ENCODE data around the gene NALF2. TPM values are rescaled to one million over a fixed set of nuclear protein-coding genes. Genes with fewer than 3 reads are reported as not detected.
A peak's percentile ranks its signal among the peaks of the same experiment; 100 is the strongest.

NALF2 gene
- total and polyA plus RNA-seq, 4 donors = 0.11 to 0.43 (median 0.23) TPM

- Histone ChIP-seq H3K4me3 (no peak overlapping the region), H3K9me3 (ENCODE audit: control insufficient read depth in 4 of 4, insufficient read depth in 3 of 4, low read length in 3 of 4) (peaks cover 0 to 11% (median 0%) of the 10 kb centered on the region in 4 donors), H3K27me3 (ENCODE audit: control insufficient read depth in 3 of 3, insufficient read depth in 3 of 3, low read length in 2 of 3) (no peaks in the 10 kb centered on the region), H3K9ac (ENCODE audit: insufficient read depth in 1 of 2, low read length in 2 of 2) (no peak overlapping the region), H3K4me1 (ENCODE audit: control insufficient read depth in 5 of 5, insufficient read depth in 5 of 5, low read length in 5 of 5) (peaks cover 0 to 9% (median 0%) of the 10 kb centered on the region in 5 donors), H3K27ac (ENCODE audit: low read depth in 1 of 2, low read length in 1 of 2) (no peak overlapping the region), H3K36me3 (ENCODE audit: control insufficient read depth in 4 of 4, insufficient read depth in 4 of 4, low read length in 4 of 4) (no peaks in the 10 kb centered on the region)
- WGBS, 2 donors = 49% methylated on average over 7 of the region's 7 CpGs
- no peak for ATAC-seq (ENCODE audit: insufficient read depth, low FRiP score)
- DNase-seq = no peak
- no peak for TF ChIP-seq CTCF (IDR thresholded peaks at IDR 0.05; ENCODE audit: control extremely low read depth, extremely low read depth)
Observed at GRCh38 chrX:69551421-69552009, 47.4 kb downstream of the NALF2 start.

GRCh38 chrX:69552512-69552911, 48.4 kb downstream of the NALF2 start:
- ATAC-seq (ENCODE audit: insufficient read depth, low FRiP score) = no peak
- Histone ChIP-seq H3K27ac (ENCODE audit: low read depth in 1 of 2, low read length in 1 of 2) (no peak overlapping the region), H3K4me1 (ENCODE audit: control insufficient read depth in 5 of 5, insufficient read depth in 5 of 5, low read length in 5 of 5) (peaks cover 0 to 12% (median 0%) of the 10 kb centered on the region in 5 donors), H3K4me3 (no peak overlapping the region), H3K9me3 (ENCODE audit: control insufficient read depth in 4 of 4, insufficient read depth in 3 of 4, low read length in 3 of 4) (peaks cover 0 to 1% (median 0%) of the 10 kb centered on the region in 4 donors), H3K27me3 (ENCODE audit: control insufficient read depth in 3 of 3, insufficient read depth in 3 of 3, low read length in 2 of 3) (no peaks in the 10 kb centered on the region), H3K36me3 (ENCODE audit: control insufficient read depth in 4 of 4, insufficient read depth in 4 of 4, low read length in 4 of 4) (no peaks in the 10 kb centered on the region), H3K9ac (ENCODE audit: insufficient read depth in 1 of 2, low read length in 2 of 2) (no peak overlapping the region)
- DNase-seq = peak in 2 of 3 donors; percentile 25 to 31
- WGBS, 2 donors = 71 to 74% methylated on average over 4 of the region's 4 CpGs
- no peak for TF ChIP-seq CTCF (IDR thresholded peaks at IDR 0.05; ENCODE audit: control extremely low read depth, extremely low read depth)

Other genes with a start within 250 kb of the NALF2 start
- gene EDA, start 111.8 kb downstream of the NALF2 start, total RNA-seq = 1 to 10 TPM; 4.7 to 7.9 TPM
- 1 to 10 TPM in 1 of 2 donors, under 1 TPM in 1; 0.93 to 1.5 TPM for gene EDA, start 111.8 kb downstream of the NALF2 start, polyA plus RNA-seq